Lung (tissue), 12 donors: ENCODE measurements around the gene DUSP28. TPM values are rescaled to one million over a fixed set of nuclear protein-coding genes. Genes with fewer than 3 reads are reported as not detected.

ENCODE experiments used
- ATAC-seq: fragments of 200-7000 bp; cut with Tn5 transposase; one replicate; pipeline ENCODE4 v1.9.1; 2020; ENCODE audit warnings: moderate number of reproducible peaks; ENCODE audit not compliant: insufficient read depth, low FRiP score
- DNase-seq, 3 donors: peaks; one replicate each; pipeline ENCODE4 v3.0.0-alpha.2; 2013 to 2017
- H3K27ac ChIP-seq, 2 donors: one replicate each; pipeline ENCODE4 v1.5.1; 2013; ENCODE audit warnings: mild to moderate bottlenecking in 2 of 2, moderate library complexity in 2 of 2, control low read depth in 1 of 2, inconsistent platforms in 1 of 2, low read depth in 1 of 2, low read length in 1 of 2
- H3K27me3 ChIP-seq, 3 donors: one replicate each; pipeline ENCODE4 v1.5.1; 2013; ENCODE audit warnings: low read length in 2 of 3; ENCODE audit not compliant: control insufficient read depth in 3 of 3, insufficient read depth in 3 of 3
- H3K36me3 ChIP-seq, 4 donors: one replicate each; pipeline ENCODE4 v1.5.1; 2013; ENCODE audit warnings: low read length in 4 of 4, mild to moderate bottlenecking in 1 of 4, moderate library complexity in 1 of 4; ENCODE audit not compliant: control insufficient read depth in 4 of 4, insufficient read depth in 4 of 4
- H3K4me1 ChIP-seq, 5 donors: one replicate each; pipeline ENCODE4 v1.5.1; 2013; ENCODE audit warnings: low read length in 5 of 5, mild to moderate bottlenecking in 2 of 5, moderate library complexity in 1 of 5; ENCODE audit not compliant: control insufficient read depth in 5 of 5, insufficient read depth in 5 of 5
- H3K4me3 ChIP-seq: one replicate; pipeline ENCODE4 v1.5.1; 2013; ENCODE audit warnings: mild to moderate bottlenecking, control low read depth, moderate library complexity
- H3K9ac ChIP-seq, 2 donors: one replicate each; pipeline ENCODE4 v1.5.1; 2013; ENCODE audit warnings: low read length in 2 of 2, control low read depth in 1 of 2; ENCODE audit not compliant: insufficient read depth in 1 of 2
- H3K9me3 ChIP-seq, 4 donors: one replicate each; pipeline ENCODE4 v1.5.1; 2013; ENCODE audit warnings: low read length in 3 of 4, mild to moderate bottlenecking in 1 of 4, moderate library complexity in 1 of 4; ENCODE audit not compliant: control insufficient read depth in 4 of 4, insufficient read depth in 3 of 4
- CTCF ChIP-seq: IDR thresholded peaks from 2 replicates; pipeline ENCODE4 v1.5.1; 2012; ENCODE audit warnings: mild to moderate bottlenecking; ENCODE audit errors: control extremely low read depth, extremely low read depth
- WGBS, 2 donors: extraction: QIAGEN DNeasy Blood & Tissue Kit; methylation state at CpG; one replicate each; pipeline ENCODE4 v1.1.7; 2013; 5-methylcytosine and 5-hydroxymethylcytosine counted together
- polyA plus RNA-seq, 2 donors: library from polyadenylated mRNA; stranded (reverse); fragments of 200-250 nt; gene quantifications; one replicate each; pipeline ENCODE4 v1.2.1, GENCODE V29; 2013
- total RNA-seq, 2 donors: library from RNA; depleted of rRNA in 1 of 2; stranded (reverse); fragments of >200 nt in 1 of 2; gene quantifications; one replicate each; pipeline ENCODE4 v1.2.1, GENCODE V29; 2014 to 2021
- donor health status: control.
- donor health status: control.
- donor health status: Bipolar disorder and iron deficiency.
- donor health status: healthy.
- donor health status: DM: yes; HTN: yes; CAD: no.

The DUSP28 gene
- total and polyA plus RNA-seq, 4 donors: 2.8 to 7.7 (median 5.2) TPM

DNA sequence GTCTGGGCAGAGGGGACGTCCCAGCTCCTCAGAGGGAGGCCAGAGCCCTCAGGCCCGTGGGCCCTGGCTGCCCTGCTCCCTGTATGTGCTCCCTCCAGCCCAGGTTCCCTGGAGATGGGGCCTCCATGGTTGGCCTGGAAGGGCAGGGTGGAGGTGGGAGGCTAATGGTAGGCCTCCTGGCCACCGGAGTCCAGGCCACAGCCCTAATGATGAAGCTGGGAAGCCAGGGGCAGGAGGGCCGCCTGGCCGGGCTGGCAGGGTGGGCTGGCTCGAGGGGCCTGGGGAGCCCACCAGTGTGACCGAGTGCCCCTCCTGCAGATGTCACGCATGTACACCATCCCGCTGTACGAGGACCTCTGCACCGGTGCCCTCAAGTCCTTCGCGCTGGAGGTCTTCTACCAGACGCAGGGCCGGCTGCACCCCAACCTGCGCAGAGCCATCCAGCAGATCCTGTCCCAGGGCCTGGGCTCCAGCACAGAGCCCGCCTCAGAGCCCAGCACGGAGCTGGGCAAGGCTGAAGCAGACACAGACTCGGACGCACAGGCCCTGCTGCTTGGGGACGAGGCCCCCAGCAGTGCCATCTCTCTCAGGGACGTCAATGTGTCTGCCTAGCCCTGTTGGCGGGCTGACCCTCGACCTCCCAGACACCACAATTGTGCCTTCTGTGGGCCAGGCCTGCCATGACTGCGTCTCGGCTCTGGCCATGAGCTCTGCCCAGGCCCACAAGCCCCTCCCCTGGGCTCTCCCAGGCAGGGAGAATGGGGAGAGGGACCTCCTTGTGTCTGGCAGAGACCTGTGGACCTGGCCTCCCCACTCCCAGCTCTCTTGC is 17.3 kb downstream of the DUSP28 start:
- WGBS, 2 donors: 93 to 95% methylated on average over 24 to 26 of the region's 26 CpGs
- TF ChIP-seq CTCF: no peak
- Histone ChIP-seq H3K36me3 (peaks cover 0 to 63% (median 1%) of the 10 kb centered on the region in 4 donors), H3K9me3 (no peaks in the 10 kb centered on the region), H3K9ac (no peak overlapping the region), H3K4me3 (no peak overlapping the region), H3K27ac (peak overlapping the region in 1 of 2 donors; percentile 95), H3K4me1 (peaks cover 0 to 17% (median 0%) of the 10 kb centered on the region in 5 donors), H3K27me3 (no peaks in the 10 kb centered on the region)
- DNase-seq (no peak), ATAC-seq (no peak)

GRCh38 chr2:240578110-240578450 is 17.9 kb downstream of the DUSP28 start:
- ATAC-seq (no peak), DNase-seq (no peak)
- Histone ChIP-seq H3K36me3 (peaks cover 0 to 60% (median 2%) of the 10 kb centered on the region in 4 donors), H3K27me3 (no peaks in the 10 kb centered on the region), H3K9me3 (no peaks in the 10 kb centered on the region), H3K27ac (peak overlapping the region in 1 of 2 donors; percentile 95), H3K4me3 (no peak overlapping the region), H3K4me1 (peaks cover 0 to 17% (median 0%) of the 10 kb centered on the region in 5 donors), H3K9ac (no peak overlapping the region)
- TF ChIP-seq CTCF: no peak
- 95 to 97% methylated on average over 9 of the region's 9 CpGs for WGBS, 2 donors

DNA sequence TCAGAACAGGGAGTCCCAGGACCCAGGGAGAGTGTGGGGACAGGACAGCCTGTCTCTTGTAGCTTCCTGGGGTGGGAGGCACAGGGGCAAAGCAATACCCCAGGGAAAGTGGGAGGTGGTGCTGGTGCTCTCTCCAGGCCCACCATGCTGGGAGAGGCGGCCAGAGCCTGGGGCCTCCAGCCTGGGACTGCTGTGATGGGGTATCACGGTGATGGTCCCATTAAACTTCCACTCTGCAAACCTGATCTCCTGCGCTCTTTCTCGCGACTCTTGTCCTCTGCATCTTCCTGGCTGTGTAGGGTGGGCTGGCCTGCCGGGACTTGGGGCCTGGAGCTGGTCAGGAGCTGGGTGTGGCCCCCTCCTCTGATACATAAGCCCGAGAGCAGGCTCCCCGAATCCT is 18.3 kb downstream of the DUSP28 start:
- WGBS, 2 donors: 92 to 94% methylated on average over 8 of the region's 8 CpGs
- Histone ChIP-seq H3K27ac (peak overlapping the region in 1 of 2 donors; percentile 95), H3K4me1 (peaks cover 0 to 17% (median 0%) of the 10 kb centered on the region in 5 donors), H3K27me3 (no peaks in the 10 kb centered on the region), H3K9ac (no peak overlapping the region), H3K36me3 (peaks cover 0 to 57% (median 2%) of the 10 kb centered on the region in 4 donors), H3K9me3 (no peaks in the 10 kb centered on the region), H3K4me3 (no peak overlapping the region)
- no peak for TF ChIP-seq CTCF
- DNase-seq: no peak
- no peak for ATAC-seq
